ENCODE data around the gene IMMP2L. TPM values are rescaled to one million over a fixed set of nuclear protein-coding genes. Genes with fewer than 3 reads are reported as not detected.

Gene IMMP2L
- total and polyA plus RNA-seq, 4 donors, result 7.3 to 21.1 (median 12.4) TPM

GRCh38 chr7:111477462-111478225, 84.6 kb downstream of the IMMP2L start:
- no peaks in the 10 kb centered on the region for H3K9me3 ChIP-seq (ENCODE audit: control insufficient read depth in 4 of 4, low read length in 3 of 4)
- no peak overlapping the region for H3K27ac ChIP-seq (ENCODE audit: low read depth in 1 of 2, low read length in 2 of 2)
- H3K4me3 ChIP-seq (ENCODE audit: low read depth in 1 of 3, low read length in 3 of 3), result no peak overlapping the region
- no peak for DNase-seq (ENCODE audit: low spot score)
- H3K9ac ChIP-seq (ENCODE audit: low read depth in 1 of 2, low read length in 2 of 2), result no peak overlapping the region
- no peaks in the 10 kb centered on the region for H3K4me1 ChIP-seq (ENCODE audit: control insufficient read depth in 4 of 4, insufficient read depth in 4 of 4, low read length in 3 of 4)
- TF ChIP-seq ATF3 (IDR thresholded peaks at IDR 0.05) (no peak), FOXA2 (IDR thresholded peaks at IDR 0.05) (no peak)
- TF ChIP-seq, protein P1, sequence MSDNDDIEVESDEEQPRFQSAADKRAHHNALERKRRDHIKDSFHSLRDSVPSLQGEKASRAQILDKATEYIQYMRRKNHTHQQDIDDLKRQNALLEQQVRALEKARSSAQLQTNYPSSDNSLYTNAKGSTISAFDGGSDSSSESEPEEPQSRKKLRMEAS (IDR thresholded peaks at IDR 0.05), result no peak
- H3K36me3 ChIP-seq (ENCODE audit: control insufficient read depth in 4 of 4, insufficient read depth in 3 of 4, low read depth in 1 of 4, low read length in 3 of 4), result peaks cover 0 to 2% (median 0%) of the 10 kb centered on the region in 4 donors
- WGBS, result 95% methylated on average over 4 of the region's 4 CpGs
- H3K27me3 ChIP-seq (ENCODE audit: control insufficient read depth in 4 of 4, insufficient read depth in 4 of 4, low read length in 3 of 4), result no peaks in the 10 kb centered on the region

DNA sequence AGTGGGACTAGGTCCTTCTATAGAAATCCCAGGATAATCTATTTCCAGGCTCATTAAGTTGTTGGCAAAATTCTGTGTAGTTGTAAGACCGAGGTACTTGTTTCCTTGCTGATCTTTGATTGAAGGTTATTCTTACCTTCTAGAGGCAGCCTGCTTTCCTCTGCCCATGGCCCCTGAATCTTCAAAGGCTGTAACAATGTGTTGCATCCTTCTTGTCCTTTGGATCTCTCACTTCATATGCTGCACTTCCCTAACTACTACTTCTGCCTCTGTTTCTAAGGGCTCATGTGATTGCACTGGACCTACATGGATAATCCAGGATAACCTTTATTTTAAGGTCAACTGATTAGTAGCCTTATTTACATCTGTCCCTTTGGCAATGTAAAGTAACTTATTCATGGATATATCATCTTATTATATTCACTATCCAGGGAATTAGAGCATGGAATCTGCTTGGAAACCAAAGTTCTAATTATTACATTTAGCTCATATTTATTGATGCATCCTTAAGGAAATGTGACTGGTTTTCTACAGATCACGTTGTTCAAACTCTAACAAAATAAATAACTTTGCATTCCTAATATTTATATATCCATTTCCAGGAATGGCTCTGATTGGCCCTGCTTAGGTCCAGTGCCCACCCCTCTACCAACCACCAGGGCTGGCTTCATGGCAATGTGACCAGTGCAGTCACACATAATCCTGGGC, 85.6 kb downstream of the IMMP2L start:
- peaks cover 0 to 4% (median 0%) of the 10 kb centered on the region in 4 donors for H3K9me3 ChIP-seq (ENCODE audit: control insufficient read depth in 4 of 4, low read length in 3 of 4)
- H3K27me3 ChIP-seq (ENCODE audit: control insufficient read depth in 4 of 4, insufficient read depth in 4 of 4, low read length in 3 of 4), result no peaks in the 10 kb centered on the region
- no peaks in the 10 kb centered on the region for H3K4me1 ChIP-seq (ENCODE audit: control insufficient read depth in 4 of 4, insufficient read depth in 4 of 4, low read length in 3 of 4)
- peaks cover 0 to 2% (median 0%) of the 10 kb centered on the region in 4 donors for H3K36me3 ChIP-seq (ENCODE audit: control insufficient read depth in 4 of 4, insufficient read depth in 3 of 4, low read depth in 1 of 4, low read length in 3 of 4)
- no peak for DNase-seq (ENCODE audit: low spot score)
- TF ChIP-seq RXRA (IDR thresholded peaks at IDR 0.05) (no peak), NR2F2 (IDR thresholded peaks at IDR 0.05) (no peak), ATF3 (IDR thresholded peaks at IDR 0.05) (no peak), TAF1 (conservative IDR thresholded peaks at IDR 0.05) (no peak), HNF4G (IDR thresholded peaks at IDR 0.05) (no peak)
- TF ChIP-seq, protein P2, sequence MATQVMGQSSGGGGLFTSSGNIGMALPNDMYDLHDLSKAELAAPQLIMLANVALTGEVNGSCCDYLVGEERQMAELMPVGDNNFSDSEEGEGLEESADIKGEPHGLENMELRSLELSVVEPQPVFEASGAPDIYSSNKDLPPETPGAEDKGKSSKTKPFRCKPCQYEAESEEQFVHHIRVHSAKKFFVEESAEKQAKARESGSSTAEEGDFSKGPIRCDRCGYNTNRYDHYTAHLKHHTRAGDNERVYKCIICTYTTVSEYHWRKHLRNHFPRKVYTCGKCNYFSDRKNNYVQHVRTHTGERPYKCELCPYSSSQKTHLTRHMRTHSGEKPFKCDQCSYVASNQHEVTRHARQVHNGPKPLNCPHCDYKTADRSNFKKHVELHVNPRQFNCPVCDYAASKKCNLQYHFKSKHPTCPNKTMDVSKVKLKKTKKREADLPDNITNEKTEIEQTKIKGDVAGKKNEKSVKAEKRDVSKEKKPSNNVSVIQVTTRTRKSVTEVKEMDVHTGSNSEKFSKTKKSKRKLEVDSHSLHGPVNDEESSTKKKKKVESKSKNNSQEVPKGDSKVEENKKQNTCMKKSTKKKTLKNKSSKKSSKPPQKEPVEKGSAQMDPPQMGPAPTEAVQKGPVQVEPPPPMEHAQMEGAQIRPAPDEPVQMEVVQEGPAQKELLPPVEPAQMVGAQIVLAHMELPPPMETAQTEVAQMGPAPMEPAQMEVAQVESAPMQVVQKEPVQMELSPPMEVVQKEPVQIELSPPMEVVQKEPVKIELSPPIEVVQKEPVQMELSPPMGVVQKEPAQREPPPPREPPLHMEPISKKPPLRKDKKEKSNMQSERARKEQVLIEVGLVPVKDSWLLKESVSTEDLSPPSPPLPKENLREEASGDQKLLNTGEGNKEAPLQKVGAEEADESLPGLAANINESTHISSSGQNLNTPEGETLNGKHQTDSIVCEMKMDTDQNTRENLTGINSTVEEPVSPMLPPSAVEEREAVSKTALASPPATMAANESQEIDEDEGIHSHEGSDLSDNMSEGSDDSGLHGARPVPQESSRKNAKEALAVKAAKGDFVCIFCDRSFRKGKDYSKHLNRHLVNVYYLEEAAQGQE (IDR thresholded peaks at IDR 0.05), result no peak
- H3K27ac ChIP-seq (ENCODE audit: low read depth in 1 of 2, low read length in 2 of 2), result no peak overlapping the region
- H3K9ac ChIP-seq (ENCODE audit: low read depth in 1 of 2, low read length in 2 of 2), result no peak overlapping the region
- 95% methylated on average over 2 of the region's 2 CpGs for WGBS
- no peak overlapping the region for H3K4me3 ChIP-seq (ENCODE audit: low read depth in 1 of 3, low read length in 3 of 3)

DNA sequence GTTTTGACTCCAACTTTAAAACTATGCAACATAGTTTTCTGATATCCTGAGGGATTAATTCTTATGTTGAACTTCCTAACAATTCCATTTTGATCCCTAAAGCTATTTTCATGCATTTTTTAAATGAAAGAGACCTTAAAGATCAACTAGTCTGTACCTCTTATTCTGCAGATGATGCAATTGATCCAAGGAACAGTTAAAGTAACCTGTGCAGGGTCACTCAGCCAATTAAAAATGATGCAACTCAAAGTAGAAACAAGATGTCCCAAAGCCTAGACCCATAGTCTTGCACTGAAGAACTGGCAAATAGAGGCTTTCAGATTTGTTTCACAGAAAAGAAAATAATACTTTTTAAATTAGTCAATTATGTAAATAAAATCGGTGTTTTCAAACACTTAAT, 86.3 kb downstream of the IMMP2L start:
- peaks cover 0 to 9% (median 1%) of the 10 kb centered on the region in 4 donors for H3K9me3 ChIP-seq (ENCODE audit: control insufficient read depth in 4 of 4, low read length in 3 of 4)
- H3K9ac ChIP-seq (ENCODE audit: low read depth in 1 of 2, low read length in 2 of 2), result no peak overlapping the region
- peaks cover 0 to 2% (median 0%) of the 10 kb centered on the region in 4 donors for H3K36me3 ChIP-seq (ENCODE audit: control insufficient read depth in 4 of 4, insufficient read depth in 3 of 4, low read depth in 1 of 4, low read length in 3 of 4)
- DNase-seq (ENCODE audit: low spot score), result no peak
- WGBS, result 88% methylated on average over 1 of the region's 1 CpG
- H3K27ac ChIP-seq (ENCODE audit: low read depth in 1 of 2, low read length in 2 of 2), result no peak overlapping the region
- H3K27me3 ChIP-seq (ENCODE audit: control insufficient read depth in 4 of 4, insufficient read depth in 4 of 4, low read length in 3 of 4), result no peaks in the 10 kb centered on the region
- no peaks in the 10 kb centered on the region for H3K4me1 ChIP-seq (ENCODE audit: control insufficient read depth in 4 of 4, insufficient read depth in 4 of 4, low read length in 3 of 4)
- H3K4me3 ChIP-seq (ENCODE audit: low read depth in 1 of 3, low read length in 3 of 3), result no peak overlapping the region
- TF ChIP-seq, protein P1 (IDR thresholded peaks at IDR 0.05), result no peak
- no peak for TF ChIP-seq RXRA (IDR thresholded peaks at IDR 0.05)
- no peak for TF ChIP-seq NR2F2 (IDR thresholded peaks at IDR 0.05)
- TF ChIP-seq TAF1 (conservative IDR thresholded peaks at IDR 0.05), result no peak
- no peak for TF ChIP-seq EGR1 (IDR thresholded peaks at IDR 0.05; ENCODE audit: low read depth in 2 of 2)
- TF ChIP-seq ATF3 (IDR thresholded peaks at IDR 0.05), result no peak
- TF ChIP-seq FOXA1 (IDR thresholded peaks at IDR 0.05), result no peak
- TF ChIP-seq, protein P3, sequence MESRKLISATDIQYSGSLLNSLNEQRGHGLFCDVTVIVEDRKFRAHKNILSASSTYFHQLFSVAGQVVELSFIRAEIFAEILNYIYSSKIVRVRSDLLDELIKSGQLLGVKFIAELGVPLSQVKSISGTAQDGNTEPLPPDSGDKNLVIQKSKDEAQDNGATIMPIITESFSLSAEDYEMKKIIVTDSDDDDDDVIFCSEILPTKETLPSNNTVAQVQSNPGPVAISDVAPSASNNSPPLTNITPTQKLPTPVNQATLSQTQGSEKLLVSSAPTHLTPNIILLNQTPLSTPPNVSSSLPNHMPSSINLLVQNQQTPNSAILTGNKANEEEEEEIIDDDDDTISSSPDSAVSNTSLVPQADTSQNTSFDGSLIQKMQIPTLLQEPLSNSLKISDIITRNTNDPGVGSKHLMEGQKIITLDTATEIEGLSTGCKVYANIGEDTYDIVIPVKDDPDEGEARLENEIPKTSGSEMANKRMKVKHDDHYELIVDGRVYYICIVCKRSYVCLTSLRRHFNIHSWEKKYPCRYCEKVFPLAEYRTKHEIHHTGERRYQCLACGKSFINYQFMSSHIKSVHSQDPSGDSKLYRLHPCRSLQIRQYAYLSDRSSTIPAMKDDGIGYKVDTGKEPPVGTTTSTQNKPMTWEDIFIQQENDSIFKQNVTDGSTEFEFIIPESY (IDR thresholded peaks at IDR 0.05), result no peak
- TF ChIP-seq HNF4G (IDR thresholded peaks at IDR 0.05), result no peak
- TF ChIP-seq GABPA (IDR thresholded peaks at IDR 0.05 in 1 of 2, conservative IDR thresholded peaks at IDR 0.05 in 1 of 2), result no peak
- TF ChIP-seq RAD21 (IDR thresholded peaks at IDR 0.05), result no peak
- TF ChIP-seq JUND (IDR thresholded peaks at IDR 0.05), result no peak
- no peak for TF ChIP-seq YY1 (IDR thresholded peaks at IDR 0.05)
- TF ChIP-seq FOXA2 (IDR thresholded peaks at IDR 0.05), result no peak

Measured in liver (tissue), 9 donors.